Stimulated activated CD4-positive, alpha-beta T cell treated with anti-CD3 and anti-CD28 coated beads, Interleukin-1b, Interleukin-23, amount 100 ng/mL, for 48 hours (primary cell): ENCODE data around the gene PHF21B.
"Not testable (repeated sequence)": the region's sequence is repeated elsewhere in the genome, so short reads cannot be mapped to it uniquely, and the experiment has no call there.

Source experiments
- DNase-seq: peaks from one replicate; pipeline ENCODE4 v3.0.0-alpha.2; 2020

Gene PHF21B

DNA sequence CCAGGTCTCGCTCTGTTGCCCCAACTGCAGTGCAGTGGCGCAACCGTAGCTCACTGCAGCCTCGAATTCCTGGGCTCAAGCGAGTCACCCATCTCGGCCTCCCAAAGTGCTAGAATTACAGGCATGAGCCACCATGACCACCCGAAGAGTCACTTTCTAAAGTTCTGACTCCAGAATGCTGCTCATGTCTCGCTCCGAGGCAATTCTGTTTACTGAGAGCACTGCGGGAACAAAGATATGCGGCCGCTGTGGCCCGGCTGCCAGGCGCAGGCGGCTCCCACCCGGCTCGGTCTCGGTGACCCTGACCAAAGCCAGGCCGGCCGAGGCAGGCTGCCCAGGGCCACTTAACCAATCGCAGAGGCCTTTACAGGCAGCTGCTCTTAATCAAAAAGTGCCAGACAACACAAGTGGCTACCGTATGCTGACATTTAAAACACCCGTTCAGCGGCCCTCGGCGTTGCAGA, 78.7 kb downstream of the PHF21B start:
- no peak for DNase-seq

GRCh38 chr22:44930711-44931035, 79.1 kb downstream of the PHF21B start:
- DNase-seq = no peak

DNA sequence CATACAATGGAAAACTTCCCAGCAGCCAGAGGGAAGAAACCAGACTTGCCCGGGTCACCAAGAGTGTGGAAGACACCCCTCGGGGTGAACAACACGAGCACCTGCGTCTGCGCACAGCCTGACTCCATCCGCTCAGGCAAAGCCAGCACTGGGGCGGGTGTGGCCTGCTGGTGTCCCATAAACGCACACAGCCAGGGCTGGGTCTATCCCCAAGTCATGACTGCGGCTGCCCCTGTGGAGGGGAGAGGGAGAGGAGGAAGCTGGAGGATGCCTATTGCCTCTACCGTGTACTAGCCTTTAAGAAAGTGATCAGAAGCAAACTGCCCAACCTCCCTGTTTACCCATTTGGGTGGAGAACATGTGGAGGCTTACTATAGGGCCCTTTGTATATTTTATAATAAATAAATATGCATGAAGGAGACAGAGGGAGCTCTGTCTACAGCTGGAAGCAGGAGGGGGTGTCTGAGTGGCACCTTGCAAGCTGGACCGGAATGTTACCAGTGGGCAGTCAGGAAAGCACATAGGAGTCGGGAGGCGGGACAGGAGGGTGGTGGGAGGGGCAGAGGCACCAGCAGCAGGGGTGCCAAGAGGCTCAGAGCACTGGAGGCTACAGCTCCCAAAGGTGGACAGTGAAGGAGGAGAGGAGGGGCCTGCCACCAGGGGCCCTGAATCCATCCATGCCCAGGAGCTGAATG, 79.6 kb downstream of the PHF21B start:
- no peak for DNase-seq

GRCh38 chr22:44929359-44930015, 80.3 kb downstream of the PHF21B start:
- DNase-seq = no peak

GRCh38 chr22:44928711-44929358, 81.0 kb downstream of the PHF21B start:
- no peak for DNase-seq

DNA sequence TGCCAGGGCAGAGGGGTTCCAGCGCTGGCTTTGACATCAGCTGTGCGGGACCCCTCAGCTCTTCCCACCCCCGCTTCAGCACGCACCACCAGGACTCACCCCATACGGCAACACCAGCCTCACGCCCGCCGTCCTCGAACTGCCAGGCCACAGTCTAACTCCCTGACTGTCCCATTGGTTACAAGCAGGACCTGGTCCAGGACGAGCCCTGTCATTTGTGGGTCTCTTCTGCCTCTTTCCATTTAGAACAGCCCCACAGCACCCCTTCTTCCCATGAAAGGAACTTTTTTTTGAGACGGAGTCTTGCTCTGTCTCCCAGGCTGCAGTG, 81.7 kb downstream of the PHF21B start:
- no peak for DNase-seq

DNA sequence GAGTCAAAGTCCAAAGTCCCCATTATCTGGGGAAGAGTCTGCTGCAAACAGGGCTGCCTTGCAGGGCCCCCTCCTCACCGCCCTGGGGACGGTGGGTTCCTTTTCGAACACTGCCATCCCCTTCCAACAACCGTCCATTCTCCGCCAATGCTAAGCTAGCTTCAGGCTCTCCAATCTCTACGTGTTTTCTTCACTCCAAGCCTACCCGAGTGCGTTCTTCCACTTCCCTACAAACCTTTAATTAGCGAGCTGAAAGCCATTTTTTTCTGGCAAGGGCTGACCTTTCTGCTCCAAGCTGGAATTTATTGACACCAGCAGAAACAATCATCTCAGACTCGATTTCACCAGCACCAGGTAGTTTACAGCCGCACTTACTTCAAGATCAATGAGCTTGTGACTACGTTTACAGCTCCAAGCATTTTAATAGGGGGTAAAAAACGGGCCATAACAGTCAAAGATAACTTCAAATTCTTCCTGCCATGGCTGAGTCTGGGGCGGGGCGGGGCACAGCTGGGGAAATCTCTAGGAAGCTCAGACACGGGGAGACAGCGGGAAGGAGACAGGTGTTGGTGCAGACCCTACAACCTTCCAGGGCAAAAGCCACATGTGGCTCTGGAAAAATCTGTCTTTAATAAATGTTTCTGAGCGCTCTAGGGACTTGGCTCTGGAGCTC, 82.2 kb downstream of the PHF21B start:
- DNase-seq = no peak

GRCh38 chr22:44926491-44927415, 83.1 kb downstream of the PHF21B start:
- DNase-seq = no peak

DNA sequence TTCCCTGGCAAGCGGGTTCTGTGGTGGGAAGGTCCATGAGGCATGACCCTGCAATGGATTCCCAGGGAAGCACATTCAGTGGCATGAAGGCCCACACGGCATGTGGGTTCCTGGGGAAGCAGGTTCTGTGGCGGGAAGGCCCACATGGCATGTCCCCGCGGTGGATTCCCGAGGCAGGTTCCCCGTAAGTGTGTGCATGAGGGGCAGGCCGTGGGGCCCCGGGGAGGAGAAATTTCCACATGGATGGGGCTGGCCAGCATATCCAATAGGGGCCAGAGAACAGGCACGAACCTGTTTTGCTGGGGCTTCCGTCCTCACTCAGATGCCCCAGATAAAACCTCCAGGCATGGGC, 83.7 kb downstream of the PHF21B start:
- DNase-seq = no peak

GRCh38 chr22:44925465-44926123, 84.2 kb downstream of the PHF21B start:
- no peak for DNase-seq

DNA sequence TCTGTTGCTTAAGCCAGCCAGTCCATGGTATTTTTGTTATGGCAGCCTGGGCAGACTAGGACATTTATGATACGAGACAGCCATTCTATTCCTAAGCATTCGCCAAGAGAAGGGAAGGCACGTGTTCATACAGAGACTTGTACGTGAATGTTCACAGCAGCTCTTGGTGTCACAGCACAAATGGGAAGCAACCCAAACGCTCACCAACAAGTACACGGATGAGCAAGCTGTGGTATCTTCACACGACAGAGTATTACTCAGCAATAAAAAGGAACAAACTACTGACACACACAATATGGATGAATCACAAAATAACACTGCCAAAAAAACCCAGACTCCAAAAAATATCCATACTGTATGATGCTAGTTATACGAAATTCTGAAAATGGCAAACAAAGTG, 85.1 kb downstream of the PHF21B start:
- peak; percentile 9 for DNase-seq

- no peak for DNase-seq
Measured at GRCh38 chr22:44924098-44924497, 85.7 kb downstream of the PHF21B start.

GRCh38 chr22:44921766-44922165, 88.0 kb downstream of the PHF21B start:
- DNase-seq = not testable (repeated sequence)

- DNase-seq = no peak
Measured at GRCh38 chr22:44920183-44920582, 89.6 kb downstream of the PHF21B start.

DNA sequence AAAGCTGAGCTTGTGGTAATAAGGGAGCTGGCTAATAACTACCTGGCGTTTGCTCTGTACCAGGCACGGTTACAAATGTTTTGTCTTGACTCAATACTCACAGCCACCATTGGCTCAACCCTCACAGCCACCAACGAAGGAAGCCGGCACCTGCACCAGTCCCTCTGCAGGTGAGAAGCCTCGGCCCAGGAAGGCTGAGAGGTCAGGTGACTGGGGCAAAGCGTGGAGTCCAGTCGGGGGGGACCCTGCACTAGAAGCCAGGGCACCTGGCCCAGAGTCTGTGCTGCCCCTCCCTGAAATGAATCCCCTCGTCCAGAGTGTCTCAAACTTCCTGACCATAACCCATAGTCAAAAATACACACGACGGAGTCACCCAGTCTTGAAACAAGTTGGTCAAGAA, 90.1 kb downstream of the PHF21B start:
- DNase-seq = no peak

DNA sequence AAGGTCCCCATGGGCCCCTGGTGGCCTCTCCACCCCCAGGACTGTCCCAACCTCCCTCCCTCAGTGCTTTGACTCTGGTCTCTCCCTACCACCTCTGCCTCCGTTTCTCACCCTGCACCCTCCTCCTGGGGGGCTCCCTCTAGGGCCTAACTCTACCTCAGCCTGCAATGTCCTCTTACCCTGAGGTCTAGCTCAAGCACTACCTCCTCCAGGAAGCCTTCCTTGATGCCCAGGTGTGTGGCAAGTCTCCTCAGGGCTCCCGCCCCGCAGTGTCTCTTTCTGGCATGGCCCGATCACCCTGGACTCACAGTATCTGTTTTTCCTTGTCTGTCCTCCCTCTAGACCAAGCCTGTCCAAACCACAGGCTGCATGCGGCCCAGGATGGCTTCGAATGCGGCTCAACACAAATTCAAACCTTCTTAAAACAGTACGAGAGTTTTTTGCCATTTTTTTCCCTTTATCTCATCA, 90.8 kb downstream of the PHF21B start:
- DNase-seq = no peak

DNA sequence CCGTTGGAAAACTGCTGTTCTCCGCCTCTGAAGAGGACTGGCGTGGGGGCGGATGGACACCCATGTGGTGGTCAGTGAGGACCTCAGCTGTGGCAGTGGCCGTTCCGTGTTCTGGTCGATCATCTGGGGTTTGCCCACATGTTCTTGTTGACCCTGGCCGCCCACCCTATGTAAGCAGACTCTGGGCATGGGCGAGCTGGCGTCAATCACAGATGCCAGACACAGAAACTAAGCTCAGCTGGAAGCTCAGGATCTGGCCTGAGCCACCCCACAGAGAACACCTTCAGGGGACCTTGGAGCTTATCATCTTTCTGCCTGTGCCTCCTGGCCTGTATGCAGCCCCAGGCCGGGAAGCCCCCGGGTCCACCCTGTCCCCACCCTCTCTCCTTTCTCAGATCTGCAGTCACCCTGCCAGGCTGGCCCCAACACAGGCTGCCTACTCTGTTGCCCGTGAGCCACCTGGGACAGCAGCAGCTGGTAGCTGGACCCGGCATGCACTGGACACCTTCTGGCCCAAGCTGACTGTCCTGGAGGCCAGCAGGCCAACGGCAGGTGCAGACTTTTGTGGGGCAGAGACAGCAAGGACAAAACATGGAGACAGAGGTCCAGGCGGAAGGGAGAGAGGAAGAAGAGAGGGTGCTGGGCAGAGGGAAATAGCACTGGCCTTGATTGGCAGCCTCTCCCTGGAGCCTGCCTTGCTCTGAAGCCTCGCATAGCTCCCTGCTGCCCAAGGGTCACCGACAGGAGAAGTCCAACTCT, 91.5 kb downstream of the PHF21B start:
- DNase-seq = no peak

- no peak for DNase-seq
Measured at GRCh38 chr22:44917372-44918165, 92.2 kb downstream of the PHF21B start.

- DNase-seq = no peak
Measured at GRCh38 chr22:44916281-44917231, 93.2 kb downstream of the PHF21B start.
